NCI-H748 treated with DMSO at 0.1 percent for 48 hours (cell line): Measurements from ENCODE around the gene MFNG.

Source experiments
- DNase-seq: peaks from one replicate; lab custom pipeline; 2025; lab: John Stamatoyannopoulos, UW

MFNG gene

GRCh38 chr22:37493979-37494378 is 7.8 kb upstream of the MFNG start:
- no peak for DNase-seq

GRCh38 chr22:37492428-37493344 is 6.5 kb upstream of the MFNG start:
- no peak for DNase-seq

GRCh38 chr22:37491559-37492427 is 5.6 kb upstream of the MFNG start:
- no peak for DNase-seq

GRCh38 chr22:37491106-37491505 is 4.9 kb upstream of the MFNG start:
- no peak for DNase-seq

- no peak for DNase-seq
Measured at GRCh38 chr22:37489983-37490382, 3.8 kb upstream of the MFNG start.

- DNase-seq: no peak
Measured at GRCh38 chr22:37488337-37489135, 2.4 kb upstream of the MFNG start.

- DNase-seq: no peak
Measured at GRCh38 chr22:37487571-37487970, 1.4 kb upstream of the MFNG start.

GRCh38 chr22:37487129-37487528 is 945 bp upstream of the MFNG start:
- DNase-seq: no peak

GRCh38 chr22:37485395-37486223 is 575 bp downstream of the MFNG start:
- no peak for DNase-seq

- no peak for DNase-seq
Measured at GRCh38 chr22:37484480-37485394, 1.4 kb downstream of the MFNG start.

GRCh38 chr22:37483050-37483449 is 3.1 kb downstream of the MFNG start:
- no peak for DNase-seq

GRCh38 chr22:37482244-37482643 is 3.9 kb downstream of the MFNG start:
- DNase-seq: no peak

- DNase-seq: no peak
Measured at GRCh38 chr22:37481347-37481907, 4.8 kb downstream of the MFNG start.

GRCh38 chr22:37480387-37481346 is 5.5 kb downstream of the MFNG start:
- no peak for DNase-seq

- DNase-seq: no peak
Measured at GRCh38 chr22:37479196-37479595, 7.0 kb downstream of the MFNG start.

GRCh38 chr22:37476389-37477329 is 9.5 kb downstream of the MFNG start:
- no peak for DNase-seq

GRCh38 chr22:37474447-37475090 is 11.6 kb downstream of the MFNG start:
- DNase-seq: no peak
